ENCODE measurements around the gene CAD. TPM values are rescaled to one million over a fixed set of nuclear protein-coding genes. Genes with fewer than 3 reads are reported as not detected.
A peak's percentile ranks its signal among the peaks of the same experiment; 100 is the strongest.

The CAD gene
- total RNA-seq, 1 donor from 2014 or later: 25.0 TPM

GRCh38 chr2:27177441-27178351, 39.5 kb upstream of the CAD start:
- intact Hi-C loops (cut with DNase I): no loop called here
- Histone ChIP-seq H3K4me1 (no peaks in the 10 kb centered on the region), H3K27me3 (no peaks in the 10 kb centered on the region), H3K4me3 (no peak overlapping the region), H3K27ac (no peak overlapping the region), H3K9me3 (no peaks in the 10 kb centered on the region), H3K36me3 (no peaks in the 10 kb centered on the region)
- DNase-seq (ENCODE audit: extremely low spot score in 2 of 2): no peak
- TF ChIP-seq POLR2A (IDR thresholded peaks at IDR 0.05) (no peak), POLR2AphosphoS5 (IDR thresholded peaks at IDR 0.05; ENCODE audit: insufficient read depth in 1 of 2, low read depth in 1 of 2) (no peak)

- Histone ChIP-seq H3K27ac (no peak overlapping the region), H3K4me3 (no peak overlapping the region), H3K27me3 (no peaks in the 10 kb centered on the region), H3K36me3 (no peaks in the 10 kb centered on the region), H3K4me1 (no peaks in the 10 kb centered on the region), H3K9me3 (no peaks in the 10 kb centered on the region)
- no peak for TF ChIP-seq POLR2A (IDR thresholded peaks at IDR 0.05)
- TF ChIP-seq CTCF (IDR thresholded peaks at IDR 0.05): no peak
- TF ChIP-seq POLR2AphosphoS5 (IDR thresholded peaks at IDR 0.05; ENCODE audit: insufficient read depth in 1 of 2, low read depth in 1 of 2): no peak
- no peak for DNase-seq (ENCODE audit: extremely low spot score in 2 of 2)
- intact Hi-C loops (cut with DNase I): no loop called here
Measured at GRCh38 chr2:27178469-27178868, 38.7 kb upstream of the CAD start.

GRCh38 chr2:27179344-27180000, 37.7 kb upstream of the CAD start:
- H3K27ac ChIP-seq: no peak overlapping the region
- no peaks in the 10 kb centered on the region for H3K27me3 ChIP-seq
- no peak overlapping the region for H3K4me3 ChIP-seq
- H3K4me1 ChIP-seq: no peaks in the 10 kb centered on the region
- intact Hi-C loops (cut with DNase I): no loop called here
- no peak for DNase-seq (ENCODE audit: extremely low spot score in 2 of 2)
- no peaks in the 10 kb centered on the region for H3K9me3 ChIP-seq
- no peak for TF ChIP-seq POLR2AphosphoS5 (IDR thresholded peaks at IDR 0.05; ENCODE audit: insufficient read depth in 1 of 2, low read depth in 1 of 2)
- H3K36me3 ChIP-seq: no peaks in the 10 kb centered on the region

- TF ChIP-seq POLR2AphosphoS5 (IDR thresholded peaks at IDR 0.05; ENCODE audit: insufficient read depth in 1 of 2, low read depth in 1 of 2) (no peak), CTCF (IDR thresholded peaks at IDR 0.05) (no peak), POLR2A (IDR thresholded peaks at IDR 0.05) (no peak)
Measured at GRCh38 chr2:27182346-27182745, 34.8 kb upstream of the CAD start.

GRCh38 chr2:27184115-27184514, 33.1 kb upstream of the CAD start:
- Histone ChIP-seq H3K27me3 (no peaks in the 10 kb centered on the region), H3K9me3 (no peaks in the 10 kb centered on the region), H3K27ac (peak overlapping the region; percentile 68), H3K36me3 (no peaks in the 10 kb centered on the region), H3K4me3 (no peak overlapping the region), H3K4me1 (peaks cover 6% of the 10 kb centered on the region)
- intact Hi-C loops (cut with DNase I): no loop called here
- TF ChIP-seq POLR2AphosphoS5 (IDR thresholded peaks at IDR 0.05; ENCODE audit: insufficient read depth in 1 of 2, low read depth in 1 of 2): no peak
- TF ChIP-seq CTCF (IDR thresholded peaks at IDR 0.05): no peak
- TF ChIP-seq POLR2A (IDR thresholded peaks at IDR 0.05): no peak
- no peak for DNase-seq (ENCODE audit: extremely low spot score in 2 of 2)

More at GRCh38 chr2:27182346-27182745, 34.8 kb upstream of the CAD start:
- DNase-seq (ENCODE audit: extremely low spot score in 2 of 2): no peak
- Histone ChIP-seq H3K4me3 (no peak overlapping the region), H3K36me3 (no peaks in the 10 kb centered on the region), H3K27me3 (no peaks in the 10 kb centered on the region), H3K4me1 (peaks cover 6% of the 10 kb centered on the region), H3K27ac (no peak overlapping the region), H3K9me3 (no peaks in the 10 kb centered on the region)
- intact Hi-C loops (cut with DNase I): no loop called here
